MM.1S (cell line): Measurements from ENCODE around the gene NRG3.

Experiments
- DNase-seq: peaks from one replicate; pipeline ENCODE4 v3.0.0-alpha.2; 2015
- H2AFZ ChIP-seq: fragments of 300-600 bp; sonication (generic); 2 replicates; pipeline ENCODE4 v1.6.0; 2016; ENCODE audit warnings: antibody characterized with exemption, low read length
- H3F3A ChIP-seq: fragments of 300-600 bp; sonication (generic); 2 replicates; pipeline ENCODE4 v1.6.1; 2016; ENCODE audit warnings: mild to moderate bottlenecking, antibody characterized with exemption, low read length, moderate library complexity, mixed read lengths; ENCODE audit not compliant: insufficient read depth
- H3K27ac ChIP-seq: fragments of 300-600 bp; sonication (generic); 2 replicates; pipeline ENCODE4 v1.5.1; 2016; ENCODE audit warnings: mild to moderate bottlenecking, low read length
- H3K27me3 ChIP-seq: fragments of 300-600 bp; sonication (generic); replicated peaks from 2 replicates; pipeline ENCODE4 v1.6.0; 2016; ENCODE audit warnings: low read length; ENCODE audit not compliant: insufficient read depth
- H3K36me3 ChIP-seq: fragments of 300-600 bp; sonication (generic); replicated peaks from 2 replicates; pipeline ENCODE4 v1.6.1; 2016; ENCODE audit warnings: mild to moderate bottlenecking, low read length, mixed read lengths; ENCODE audit not compliant: insufficient read depth
- H3K4me1 ChIP-seq: fragments of 300-600 bp; sonication (generic); 2 replicates; pipeline ENCODE4 v1.6.1; 2016; ENCODE audit warnings: low read length, mixed read lengths
- H3K4me2 ChIP-seq: fragments of 300-600 bp; sonication (generic); 2 replicates; pipeline ENCODE4 v1.6.0; 2016; ENCODE audit warnings: low read depth, low read length
- H3K4me3 ChIP-seq: fragments of 300-600 bp; sonication (generic); 2 replicates; pipeline ENCODE4 v1.5.1; 2016; ENCODE audit warnings: low read length, mixed read lengths
- H3K79me2 ChIP-seq: fragments of 300-600 bp; sonication (generic); 2 replicates; pipeline ENCODE4 v1.6.1; 2016; ENCODE audit warnings: mixed run types, low read length, mixed read lengths
- H3K9ac ChIP-seq: fragments of 300-600 bp; sonication (generic); 2 replicates; pipeline ENCODE4 v1.6.1; 2016; ENCODE audit warnings: low read length, mixed read lengths
- H3K9me2 ChIP-seq: fragments of 300-600 bp; sonication (generic); replicated peaks from 2 replicates; pipeline ENCODE4 v1.6.1; 2016; ENCODE audit warnings: mild to moderate bottlenecking, low read length, mixed read lengths; ENCODE audit not compliant: insufficient read depth
- H3K9me3 ChIP-seq: fragments of 300-600 bp; sonication (generic); replicated peaks from 2 replicates; pipeline ENCODE4 v1.6.1; 2016; ENCODE audit warnings: mild to moderate bottlenecking, low read length, mixed read lengths; ENCODE audit not compliant: insufficient read depth
- H4K20me1 ChIP-seq: fragments of 300-600 bp; sonication (generic); 2 replicates; pipeline ENCODE4 v1.6.1; 2016; ENCODE audit warnings: mild to moderate bottlenecking, low read length, moderate library complexity, mixed read lengths; ENCODE audit not compliant: insufficient read depth
- CTCF ChIP-seq: fragments of 300-600 bp; sonication (generic); IDR thresholded peaks from 2 replicates; pipeline ENCODE4 v1.5.1; 2016; ENCODE audit warnings: antibody characterized with exemption, low read length, mixed read lengths
- EZH2 ChIP-seq: fragments of 300-600 bp; sonication (generic); optimal IDR thresholded peaks from 2 replicates; pipeline ENCODE3; 2017; ENCODE audit warnings: low read depth, mild to moderate bottlenecking, antibody characterized with exemption, low read length, mixed read lengths
- EZH2phosphoT487 ChIP-seq: fragments of 300-600 bp; sonication (generic); IDR thresholded peaks from 2 replicates; pipeline ENCODE4 v1.6.1; 2018; ENCODE audit warnings: antibody characterized with exemption, low read length

NRG3 gene

DNA sequence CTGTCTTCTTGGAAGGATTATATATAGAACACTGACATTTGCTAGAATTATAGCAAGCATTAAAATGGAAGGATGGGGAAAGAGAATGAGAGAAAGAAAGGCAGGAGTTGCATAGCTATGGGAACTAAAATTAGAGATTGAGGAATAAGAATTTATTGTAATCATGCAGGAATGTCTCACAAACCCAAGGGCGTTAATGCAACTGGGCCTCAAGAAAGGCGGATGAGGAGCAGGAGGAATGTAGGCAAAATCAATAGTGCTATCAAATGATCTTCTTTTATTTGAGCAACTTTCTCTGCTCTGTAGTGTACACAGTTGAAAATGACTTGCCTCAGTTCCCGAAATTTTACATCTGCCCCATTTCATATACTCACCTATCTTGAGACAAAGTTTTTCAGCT, 1132.5 kb downstream of the NRG3 start:
- Histone ChIP-seq H3K27me3 (no peaks in the 10 kb centered on the region), H3K9me3 (no peaks in the 10 kb centered on the region), H3F3A (no peaks in the 10 kb centered on the region)

DNA sequence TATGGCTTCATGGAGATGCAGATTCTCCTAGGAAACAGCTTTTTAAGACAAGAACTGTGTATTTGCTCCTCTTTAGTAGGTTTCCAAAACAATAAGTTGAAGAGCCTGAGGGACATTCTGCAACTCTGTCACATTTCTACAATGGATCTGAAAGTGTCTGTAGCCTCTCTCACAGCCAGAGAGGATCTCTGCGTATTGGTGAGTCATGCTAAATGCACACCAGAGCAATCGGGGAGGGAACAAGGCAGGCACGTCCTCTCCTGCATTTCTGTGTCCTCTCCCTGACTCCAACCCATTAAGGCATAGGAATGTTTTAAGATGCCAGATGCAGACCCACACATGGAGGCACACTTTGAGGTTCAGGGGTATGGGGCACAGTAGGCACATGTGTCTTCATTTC, 1137.9 kb downstream of the NRG3 start:
- TF ChIP-seq EZH2 (no peak), CTCF (no peak), EZH2phosphoT487 (no peak)
- H3K9me3 ChIP-seq = no peaks in the 10 kb centered on the region
- H3K27me3 ChIP-seq = no peaks in the 10 kb centered on the region
- H3K4me3 ChIP-seq = no peak overlapping the region
- no peak overlapping the region for H3K9ac ChIP-seq
- no peak overlapping the region for H2AFZ ChIP-seq
- H3K79me2 ChIP-seq = no peaks in the 10 kb centered on the region
- H3F3A ChIP-seq = no peaks in the 10 kb centered on the region
- H3K4me1 ChIP-seq = no peaks in the 10 kb centered on the region
- no peak for DNase-seq
- H4K20me1 ChIP-seq = no peaks in the 10 kb centered on the region
- no peak overlapping the region for H3K4me2 ChIP-seq
- no peak overlapping the region for H3K27ac ChIP-seq
- H3K9me2 ChIP-seq = no peaks in the 10 kb centered on the region
- H3K36me3 ChIP-seq = no peaks in the 10 kb centered on the region

More for the DNA sequence above, 1132.5 kb downstream of the NRG3 start:
- Histone ChIP-seq H2AFZ (no peak overlapping the region), H3K4me3 (no peak overlapping the region), H3K4me1 (no peaks in the 10 kb centered on the region), H3K9ac (no peak overlapping the region), H3K9me2 (no peaks in the 10 kb centered on the region), H3K36me3 (no peaks in the 10 kb centered on the region), H3K27ac (no peak overlapping the region), H4K20me1 (no peaks in the 10 kb centered on the region), H3K4me2 (no peak overlapping the region), H3K79me2 (no peaks in the 10 kb centered on the region)
- TF ChIP-seq CTCF = no peak
- no peak for TF ChIP-seq EZH2phosphoT487
- no peak for TF ChIP-seq EZH2
- DNase-seq = no peak

DNA sequence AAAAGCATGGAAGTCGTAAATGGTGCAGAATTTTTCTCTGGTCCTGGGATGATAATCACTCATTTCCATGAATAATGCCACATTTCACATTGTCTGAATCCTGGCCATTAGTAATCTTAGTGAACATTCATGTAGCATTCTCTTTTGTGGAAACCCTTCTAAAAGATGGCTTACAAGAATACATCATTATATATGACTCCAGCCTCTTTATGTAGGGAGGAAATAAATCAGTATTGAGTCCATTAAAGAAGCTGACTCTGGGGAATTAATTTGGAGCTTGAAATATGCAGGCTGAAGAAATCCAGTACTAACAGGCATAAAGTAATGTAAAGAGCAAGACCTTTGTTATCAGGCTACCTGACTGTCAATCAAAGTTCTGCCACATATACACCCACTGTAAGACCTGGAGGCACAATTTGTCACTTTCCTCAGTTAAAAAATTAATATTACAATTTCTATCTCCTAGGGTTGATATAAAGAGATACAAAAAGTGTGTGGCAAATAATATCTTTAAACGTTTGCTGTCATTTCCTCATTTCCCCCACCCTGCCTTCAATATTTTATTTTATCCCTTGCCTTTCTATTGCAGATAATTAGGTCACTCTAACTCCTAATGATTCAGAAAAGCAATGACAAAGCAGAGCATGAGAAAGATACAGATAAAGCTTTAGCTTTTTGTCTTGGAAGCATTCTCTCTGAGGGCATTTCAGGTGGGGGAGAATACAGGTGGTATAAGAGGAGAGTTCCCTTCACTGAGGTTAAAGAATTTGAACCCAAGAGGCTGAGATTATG, 1142.3 kb downstream of the NRG3 start:
- Histone ChIP-seq H3K9ac (no peak overlapping the region), H3K9me2 (no peaks in the 10 kb centered on the region), H3K4me3 (no peak overlapping the region), H2AFZ (no peak overlapping the region), H3K79me2 (no peaks in the 10 kb centered on the region), H3F3A (no peaks in the 10 kb centered on the region), H3K4me1 (no peaks in the 10 kb centered on the region), H3K27me3 (no peaks in the 10 kb centered on the region), H3K9me3 (no peaks in the 10 kb centered on the region), H3K4me2 (no peak overlapping the region), H4K20me1 (no peaks in the 10 kb centered on the region), H3K36me3 (no peaks in the 10 kb centered on the region), H3K27ac (no peak overlapping the region)
- no peak for TF ChIP-seq EZH2
- no peak for TF ChIP-seq EZH2phosphoT487
- no peak for TF ChIP-seq CTCF
- no peak for DNase-seq
